HCT116 (cell line): ENCODE measurements around the gene CD93. TPM values are rescaled to one million over a fixed set of nuclear protein-coding genes. Genes with fewer than 3 reads are reported as not detected.

Experiments
- ATAC-seq: fragments of 200-7000 bp; cut with Tn5 transposase; 2 replicates; pipeline ENCODE4 v1.9.1; 2020; ENCODE audit warnings: mild to moderate bottlenecking, moderate library complexity
- BruUV-seq: library from RNA; stranded (reverse); fragments of 400-500 nt; replicated peaks from 2 replicates; lab custom pipeline; 2021; lab: Mats Ljungman, UMichigan
- CTCF ChIA-PET: fragments of 300-600 bp; sonication (Branson Sonifier 250); formaldehyde crosslinking; loops from one replicate; lab custom pipeline; 2021; ENCODE audit warnings: antibody characterized with exemption; lab: Charles Lee
- POLR2A ChIA-PET: fragments of 300-600, 350-600 bp; sonication (Branson Sonifier 250); formaldehyde crosslinking; loops from one replicate; lab custom pipeline; 2021; ENCODE audit warnings: antibody characterized with exemption; lab: Charles Lee
- RAD21 ChIA-PET, 2 experiments: fragments of 300-600 bp; sonication (Branson Sonifier 250); formaldehyde crosslinking; loops; one replicate each; lab custom pipeline; 2023; ENCODE audit warnings: low total read pairs in 2 of 2; ENCODE audit not compliant: uncharacterized antibody in 2 of 2, unreplicated experiment in 2 of 2, low non-redundant PET in 1 of 2; lab: Charles Lee
- DNase-seq: peaks from one replicate; pipeline ENCODE4 v3.0.0-alpha.2; 2010; ENCODE audit warnings: low read depth, low spot score
- H2AFZ ChIP-seq: fragments of 200-600 bp; shearing (Covaris generic), sonication (generic); 2 replicates; pipeline ENCODE4 v1.6.1; 2017; ENCODE audit warnings: low read depth, mixed run types, mixed read lengths, antibody characterized with exemption, low read length; ENCODE audit not compliant: poor library complexity, severe bottlenecking
- H3K27ac ChIP-seq: 2 replicates; pipeline ENCODE4 v1.5.1; 2012; ENCODE audit warnings: low read depth, low read length
- H3K27me3 ChIP-seq: fragments of 200-600 bp; sonication (generic); 2 replicates; pipeline ENCODE4 v1.6.1; 2016; ENCODE audit warnings: mixed run types, low read length, mixed read lengths; ENCODE audit not compliant: insufficient read depth
- H3K36me3 ChIP-seq, 2 experiments: fragments of 200-500 bp in 1 of 2; fragments of 200-600 bp in 1 of 2; sonication (Bioruptor generic) in 1 of 2; sonication (generic) in 1 of 2; 2 replicates each; pipeline versions ENCODE4 v1.5.1 to v1.6.1; 2014 to 2016; ENCODE audit warnings: low read length in 2 of 2, inconsistent platforms in 1 of 2, mixed read lengths in 1 of 2, mixed run types in 1 of 2; ENCODE audit not compliant: insufficient read depth in 2 of 2, control insufficient read depth in 1 of 2
- H3K4me1 ChIP-seq, 2 experiments: fragments of 200-600 bp in 1 of 2; sonication (generic) in 1 of 2; 2 replicates each; pipeline versions ENCODE4 v1.5.1 to v1.6.1; 2012 to 2017; ENCODE audit warnings: low read length in 2 of 2, inconsistent platforms in 1 of 2, mild to moderate bottlenecking in 1 of 2, mixed read lengths in 1 of 2, mixed run types in 1 of 2, moderate library complexity in 1 of 2; ENCODE audit not compliant: insufficient read depth in 2 of 2, control insufficient read depth in 1 of 2
- H3K4me2 ChIP-seq: fragments of 200-600 bp; sonication (generic); 2 replicates; pipeline ENCODE4 v1.6.1; 2017; ENCODE audit warnings: mixed run types, low read length, mixed read lengths
- H3K4me3 ChIP-seq, 2 experiments: fragments of 200-600 bp in 1 of 2; sonication (generic) in 1 of 2; replicated peaks in 1 of 2; 2 replicates each; pipeline ENCODE4 v1.5.1; 2011 to 2016; ENCODE audit warnings: low read length in 2 of 2, control low read depth in 1 of 2, low read depth in 1 of 2, mild to moderate bottlenecking in 1 of 2, mixed read lengths in 1 of 2, mixed run types in 1 of 2
- H3K79me2 ChIP-seq: fragments of 200-600 bp; sonication (generic); 2 replicates; pipeline ENCODE4 v1.6.1; 2017; ENCODE audit warnings: mild to moderate bottlenecking, mixed run types, low read length, moderate library complexity, mixed read lengths; ENCODE audit not compliant: insufficient read depth
- H3K9ac ChIP-seq: fragments of 200-600 bp; sonication (generic); 2 replicates; pipeline ENCODE4 v1.6.1; 2016; ENCODE audit warnings: low read length, mixed read lengths
- H3K9me2 ChIP-seq: fragments of 200-600 bp; sonication (generic), shearing (Covaris generic); 2 replicates; pipeline ENCODE4 v1.6.1; 2017; ENCODE audit warnings: mixed run types, mild to moderate bottlenecking, moderate library complexity; ENCODE audit not compliant: insufficient read depth
- H3K9me3 ChIP-seq, 2 experiments: fragments of 200-500 bp in 1 of 2; fragments of 200-600 bp in 1 of 2; sonication (Bioruptor generic) in 1 of 2; sonication (generic) in 1 of 2; 2 replicates each; pipeline ENCODE4 v1.6.1; 2014 to 2017; ENCODE audit warnings: low read length in 2 of 2, mixed read lengths in 2 of 2, inconsistent platforms in 1 of 2, low read depth in 1 of 2, mild to moderate bottlenecking in 1 of 2, mixed run types in 1 of 2, moderate library complexity in 1 of 2; ENCODE audit not compliant: control insufficient read depth in 1 of 2, insufficient read depth in 1 of 2
- H4K20me1 ChIP-seq: fragments of 200-600 bp; sonication (generic), shearing (Covaris generic); 2 replicates; pipeline ENCODE4 v1.6.1; 2017; ENCODE audit warnings: mixed run types, mild to moderate bottlenecking, moderate library complexity; ENCODE audit not compliant: insufficient read depth
- CTCF ChIP-seq, 3 experiments: fragments of 200-600 bp in 1 of 3; sonication (generic) in 1 of 3; IDR thresholded peaks in 2 of 3; conservative IDR thresholded peaks in 1 of 3; 2 replicates each; pipeline ENCODE4 v1.5.1; 2012 to 2017; ENCODE audit warnings: low read depth in 2 of 3, low read length in 2 of 3, antibody characterized with exemption in 1 of 3, borderline replicate concordance in 1 of 3, control low read depth in 1 of 3, mild to moderate bottlenecking in 1 of 3, mixed read lengths in 1 of 3, mixed run types in 1 of 3, moderate library complexity in 1 of 3; ENCODE audit not compliant: insufficient read depth in 1 of 3
- ELF1 ChIP-seq: IDR thresholded peaks from 2 replicates; pipeline ENCODE4 v1.6.1; 2012; ENCODE audit warnings: low read depth, borderline replicate concordance
- EZH2 ChIP-seq: fragments of 200-600 bp; sonication (generic); IDR thresholded peaks from 2 replicates; pipeline ENCODE4 v1.6.1; 2017; ENCODE audit warnings: antibody characterized with exemption, mixed run types
- JUND ChIP-seq: IDR thresholded peaks from 2 replicates; pipeline ENCODE4 v1.6.1; 2012
- SP1 ChIP-seq: IDR thresholded peaks from 2 replicates; pipeline ENCODE4 v1.6.1; 2012; ENCODE audit warnings: low read depth
- SRF ChIP-seq: IDR thresholded peaks from 2 replicates; pipeline ENCODE4 v1.6.1; 2012; ENCODE audit warnings: low read depth
- YY1 ChIP-seq: IDR thresholded peaks from 2 replicates; pipeline ENCODE4 v1.6.1; 2011; ENCODE audit warnings: low read length, low read depth, moderate library complexity, mild to moderate bottlenecking; ENCODE audit not compliant: insufficient replicate concordance; ENCODE audit errors: extremely low read depth
- ZNF274 ChIP-seq: fragments of 200-500 bp; sonication (Bioruptor generic); IDR thresholded peaks from 2 replicates; pipeline ENCODE4 v1.6.1; 2014; ENCODE audit warnings: mild to moderate bottlenecking, low read depth, low read length, inconsistent platforms
- intact Hi-C: fragments of 100-400 bp; cut with micrococcal nuclease; formaldehyde crosslinking; loops from 2 replicates; pipeline ENCODE4 v1.10.0; 2022
- total RNA-seq: library from RNA; stranded (reverse); gene quantifications from one replicate; pipeline ENCODE4 v1.2.1, GENCODE V29; 2021; ENCODE audit not compliant: unreplicated experiment
- TF ChIP-seq, protein P1 (sequence below): IDR thresholded peaks from 2 replicates; pipeline ENCODE4 v1.6.1; 2012

The CD93 gene
- total RNA-seq, 1 experiment from 2014 or later: 0.07 TPM

- H3K9me3 ChIP-seq: no peaks in the 10 kb centered on the region
- H3K4me2 ChIP-seq: no peak overlapping the region
- DNase-seq (no peak), ATAC-seq (no peak)
- TF ChIP-seq YY1 (no peak), SP1 (no peak), JUND (no peak), ELF1 (no peak), CTCF (IDR thresholded peaks at IDR 0.05 in 2 of 3, conservative IDR thresholded peaks at IDR 0.05 in 1 of 3; ENCODE audit: borderline replicate concordance in 1 of 3, insufficient read depth in 1 of 3, low read depth in 2 of 3, low read length in 2 of 3) (no peak), EZH2 (no peak), ZNF274 (no peak), SRF (no peak)
- TF ChIP-seq, protein P1, sequence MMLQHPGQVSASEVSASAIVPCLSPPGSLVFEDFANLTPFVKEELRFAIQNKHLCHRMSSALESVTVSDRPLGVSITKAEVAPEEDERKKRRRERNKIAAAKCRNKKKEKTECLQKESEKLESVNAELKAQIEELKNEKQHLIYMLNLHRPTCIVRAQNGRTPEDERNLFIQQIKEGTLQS: no peak
- no peak overlapping the region for H3K9ac ChIP-seq
- no peaks in the 10 kb centered on the region for H3K9me2 ChIP-seq
- no peaks in the 10 kb centered on the region for H3K79me2 ChIP-seq
- no peaks in the 10 kb centered on the region for H4K20me1 ChIP-seq
- no peaks in the 10 kb centered on the region for H3K36me3 ChIP-seq
- no peaks in the 10 kb centered on the region for H3K4me1 ChIP-seq
- no peaks in the 10 kb centered on the region for H3K27me3 ChIP-seq
- H3K4me3 ChIP-seq: no peak overlapping the region
- no peak overlapping the region for H2AFZ ChIP-seq
- ChIA-PET CTCF (interaction anchor here (1.0 kb wide), 1 partner anchor 24 kb away, joined by 3 read pairs; no protein-coding TSS in a partner anchor), RAD21 (no interaction called here), POLR2A (interaction anchor here (1.3 kb wide), 1 partner anchor 13 kb away, joined by 4 read pairs; no protein-coding TSS in a partner anchor)
- BruUV-seq: no TSS peak
- H3K27ac ChIP-seq: no peak overlapping the region
- intact Hi-C loops: no loop called here
Measured at GRCh38 chr20:23103284-23104018, 17.3 kb upstream of the CD93 start.
